GM21825 (cell line): ENCODE measurements around the gene ATP10A.

Experiments
- ATAC-seq: cut with Tn5 transposase; IDR thresholded peaks from one replicate; pipeline ENCODE4 v1.9.1; 2021; ENCODE audit warnings: mild to moderate bottlenecking, moderate library complexity; ENCODE audit not compliant: unreplicated experiment

ATP10A gene

GRCh38 chr15:25708391-25708790 lies 154.7 kb downstream of the ATP10A start:
- no peak for ATAC-seq

DNA sequence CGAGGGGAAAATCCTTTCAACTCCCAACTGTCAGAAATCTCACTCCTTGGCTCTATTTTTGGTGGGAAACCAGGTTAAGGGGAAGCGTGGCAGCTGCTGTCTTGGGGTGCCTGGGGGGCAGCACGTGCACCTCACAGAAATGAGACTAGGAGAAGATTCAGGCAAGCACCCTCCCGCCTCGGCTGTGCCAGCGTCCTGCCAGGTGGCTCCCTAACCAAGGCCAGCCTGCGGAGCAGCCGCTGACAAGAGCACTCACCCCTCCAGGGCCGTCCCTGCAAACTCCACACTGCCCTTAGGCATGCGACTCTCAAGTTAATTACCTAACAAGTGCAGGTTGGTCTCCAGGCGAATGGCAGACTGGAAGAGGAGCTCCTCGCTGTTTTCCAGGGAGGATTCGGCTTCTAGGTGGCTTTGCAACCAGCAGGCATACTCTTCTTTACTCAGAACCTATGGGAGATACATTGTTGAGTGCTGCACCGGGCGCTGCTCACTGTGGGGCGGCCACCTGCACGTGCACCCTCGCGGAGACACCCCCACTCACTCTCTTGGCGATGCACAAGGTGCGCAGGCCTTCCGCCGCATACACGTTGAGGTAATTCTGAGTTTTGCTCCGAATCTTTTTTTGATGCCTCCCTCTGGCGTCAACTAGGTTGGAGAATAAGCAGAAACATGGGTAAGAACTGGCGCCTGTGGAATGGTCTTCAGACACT lies 155.3 kb downstream of the ATP10A start:
- ATAC-seq: no peak

- no peak for ATAC-seq
Measured at GRCh38 chr15:25706176-25706955, 156.8 kb downstream of the ATP10A start.

DNA sequence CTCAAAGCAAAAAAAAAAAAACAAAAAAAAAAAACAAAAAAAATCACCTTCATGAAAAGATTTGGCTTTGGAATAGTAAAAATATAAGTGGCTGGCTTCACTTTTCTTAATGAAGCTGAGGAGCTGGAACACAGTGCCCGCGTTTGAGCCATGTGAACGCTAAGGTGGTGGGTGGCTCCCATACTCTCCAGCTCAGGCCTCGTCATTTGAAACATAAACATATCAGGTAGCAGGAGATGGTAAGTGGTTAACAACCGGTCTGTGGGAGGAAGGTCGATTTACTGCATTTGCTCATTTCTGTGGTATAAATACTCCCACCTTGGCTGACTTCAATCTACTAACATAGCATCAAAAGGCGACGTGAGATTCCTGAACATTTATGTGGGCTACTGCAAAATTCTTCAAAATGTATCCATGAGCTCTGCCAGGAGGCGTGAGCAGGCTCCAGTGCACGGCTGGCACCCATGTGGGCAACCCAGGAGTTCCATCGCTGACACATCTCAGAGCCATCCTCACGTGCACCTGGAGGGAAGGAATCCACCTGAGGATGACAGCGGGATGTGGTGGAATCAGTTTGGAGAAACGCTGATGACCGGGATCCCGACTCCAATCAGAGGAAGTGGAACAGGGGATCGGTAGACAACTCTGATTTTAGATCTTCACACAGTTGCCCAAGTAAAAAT lies 157.6 kb downstream of the ATP10A start:
- no peak for ATAC-seq

DNA sequence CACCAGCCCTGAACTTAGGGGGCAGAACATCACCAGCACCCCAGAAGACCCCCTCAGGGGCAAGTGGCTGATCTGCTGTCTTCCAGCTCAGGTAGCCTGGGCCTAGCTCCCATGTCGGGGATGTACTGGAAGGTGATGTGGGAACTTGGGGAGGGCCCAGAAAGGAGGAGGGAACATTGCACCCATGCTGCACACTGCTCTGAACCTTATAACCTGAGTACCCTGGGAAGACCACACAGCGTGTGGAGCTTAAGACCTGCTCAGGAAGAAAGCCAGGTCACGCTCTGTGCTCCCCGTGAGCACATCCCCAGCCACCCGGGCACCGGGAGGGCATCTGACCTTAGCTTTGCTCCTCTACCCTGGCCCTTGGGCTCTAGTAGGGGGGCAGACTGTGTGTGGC lies 159.4 kb downstream of the ATP10A start:
- ATAC-seq: no peak

DNA sequence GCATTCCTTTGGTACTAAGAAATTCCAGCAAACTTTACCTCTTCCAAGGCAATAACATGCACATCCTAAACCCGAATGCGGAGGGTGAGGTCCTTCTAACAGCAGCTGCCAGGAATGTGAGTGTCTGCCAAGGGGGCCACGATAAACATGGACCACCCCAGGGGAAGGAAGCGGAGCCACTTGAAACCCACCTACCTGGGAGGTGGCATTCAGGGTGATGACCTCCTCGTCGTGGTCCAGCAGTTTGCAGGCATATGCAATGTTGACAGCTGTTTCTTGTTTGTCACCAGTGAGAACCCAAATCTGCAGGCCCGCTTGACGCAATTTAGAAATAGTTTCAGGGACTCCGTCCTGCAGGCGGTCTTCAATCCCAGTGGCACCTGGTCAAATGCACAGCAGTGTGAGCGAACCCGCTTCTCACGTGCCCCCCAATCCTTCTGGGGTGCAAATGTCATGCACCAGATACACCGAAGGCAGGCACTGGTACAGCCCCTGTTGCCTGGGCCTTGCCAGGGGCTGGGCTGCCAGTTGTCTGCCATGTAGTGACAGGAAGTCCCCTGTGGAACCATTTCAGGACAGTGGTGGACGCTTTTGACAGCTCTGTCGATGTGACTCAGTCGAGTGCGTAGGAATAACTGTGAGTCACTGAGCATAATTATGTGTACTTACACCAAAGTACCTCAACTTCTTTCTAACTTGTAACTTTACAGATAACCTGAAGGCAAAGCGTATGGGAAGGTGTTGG lies 161.2 kb downstream of the ATP10A start:
- ATAC-seq: no peak

DNA sequence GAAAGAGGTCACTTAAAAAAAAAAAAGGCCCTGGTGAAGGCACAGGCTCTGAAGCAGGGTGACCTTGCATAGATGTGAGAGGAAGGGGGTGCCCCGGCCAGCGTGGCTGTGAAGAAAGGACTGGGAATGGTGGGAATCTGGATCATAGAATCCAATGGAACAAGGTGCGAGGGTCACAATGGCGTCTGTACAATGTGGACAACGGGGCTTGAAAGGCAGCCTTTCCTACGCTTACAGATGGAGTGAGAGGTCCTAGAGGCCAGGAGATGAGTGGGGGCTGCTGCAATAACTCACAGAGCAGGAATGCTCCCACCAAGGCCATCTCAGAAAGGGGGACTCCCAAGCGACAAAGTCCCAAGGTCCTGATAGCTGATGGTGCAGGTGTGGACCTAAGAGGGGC lies 162.2 kb downstream of the ATP10A start:
- ATAC-seq: no peak

- no peak for ATAC-seq
Measured at GRCh38 chr15:25697586-25697985, 165.5 kb downstream of the ATP10A start.

DNA sequence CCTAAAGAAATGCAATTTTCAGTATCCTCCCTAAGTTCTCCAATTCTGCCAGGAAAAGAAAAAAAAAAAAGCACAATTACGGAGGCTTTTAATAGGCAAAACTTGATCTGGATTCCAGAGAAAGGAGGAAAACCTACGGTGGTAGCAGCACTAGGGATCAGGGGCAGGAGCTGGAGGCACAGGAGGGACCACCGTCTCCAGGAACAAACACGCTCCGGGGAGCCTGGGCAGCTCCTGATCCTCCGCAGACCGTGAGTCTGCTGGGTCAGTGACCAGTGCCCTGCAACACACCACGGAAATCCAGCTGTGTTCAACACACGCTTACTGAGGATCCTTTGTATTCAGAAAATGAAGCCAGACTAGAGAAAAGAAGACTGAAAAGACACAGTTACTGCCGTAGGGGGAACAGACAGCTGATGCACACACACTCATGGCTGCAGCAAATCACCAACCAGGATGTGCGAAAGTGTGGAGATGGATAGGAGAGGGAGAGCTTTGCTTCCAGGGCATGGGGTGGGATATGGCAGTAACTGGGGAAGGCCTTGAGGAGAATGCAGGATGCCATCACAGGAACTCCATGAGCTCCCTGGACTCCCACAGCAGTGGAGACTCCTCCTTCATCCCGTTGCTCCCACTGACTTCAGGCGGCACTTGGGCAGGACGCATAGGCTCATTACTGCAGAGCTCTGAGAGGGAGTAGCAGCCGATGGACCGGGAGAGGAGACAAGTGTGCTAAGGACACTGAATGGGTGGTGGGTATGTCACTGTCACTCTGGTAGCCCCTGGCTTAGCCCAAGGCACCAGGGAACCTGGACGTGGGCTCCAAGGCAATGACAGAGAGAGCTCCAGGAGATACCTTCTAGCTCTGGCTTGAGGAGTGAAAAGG lies 167.0 kb downstream of the ATP10A start:
- no peak for ATAC-seq

DNA sequence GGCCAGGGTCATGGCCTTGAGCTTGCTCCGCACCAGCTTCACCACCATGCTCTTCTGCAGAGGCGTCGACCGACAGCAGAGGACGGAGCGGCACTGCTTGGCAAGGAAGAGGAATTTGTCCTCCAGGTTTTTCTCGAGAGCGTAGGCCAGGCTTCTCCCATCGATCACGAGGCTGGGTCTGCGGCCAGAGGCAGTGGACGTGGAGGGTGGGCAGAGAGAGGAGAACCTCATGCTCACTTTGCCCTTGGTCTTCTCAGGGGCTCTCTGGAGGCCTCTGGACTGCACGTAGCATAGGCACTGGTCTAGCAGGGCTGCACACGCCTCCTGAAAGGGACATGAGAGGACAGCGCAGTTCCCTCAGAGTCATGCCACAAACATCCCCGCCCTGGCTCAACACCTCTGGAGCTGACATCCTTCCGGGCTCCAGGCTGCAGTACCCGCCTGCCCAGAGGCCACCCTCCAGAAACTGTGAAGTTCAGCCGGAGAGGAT lies 168.3 kb downstream of the ATP10A start:
- ATAC-seq: no peak

DNA sequence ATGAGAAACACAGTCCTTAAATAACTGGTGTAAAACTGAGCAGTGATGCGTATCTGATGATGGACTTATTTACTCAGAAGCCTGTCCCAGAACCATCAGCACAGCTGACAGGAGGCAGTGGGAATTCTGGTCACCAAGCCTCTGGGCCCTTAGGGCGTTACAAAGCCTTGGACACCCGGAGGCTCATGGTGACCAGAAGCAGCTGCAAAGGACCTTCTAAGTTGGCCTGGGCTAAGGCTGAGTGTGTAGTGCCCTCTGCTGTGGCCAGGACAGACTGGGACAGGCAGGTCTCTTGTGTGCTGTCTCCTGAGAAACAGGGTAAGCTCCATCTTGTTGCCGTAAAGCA lies 168.9 kb downstream of the ATP10A start:
- ATAC-seq: no peak

DNA sequence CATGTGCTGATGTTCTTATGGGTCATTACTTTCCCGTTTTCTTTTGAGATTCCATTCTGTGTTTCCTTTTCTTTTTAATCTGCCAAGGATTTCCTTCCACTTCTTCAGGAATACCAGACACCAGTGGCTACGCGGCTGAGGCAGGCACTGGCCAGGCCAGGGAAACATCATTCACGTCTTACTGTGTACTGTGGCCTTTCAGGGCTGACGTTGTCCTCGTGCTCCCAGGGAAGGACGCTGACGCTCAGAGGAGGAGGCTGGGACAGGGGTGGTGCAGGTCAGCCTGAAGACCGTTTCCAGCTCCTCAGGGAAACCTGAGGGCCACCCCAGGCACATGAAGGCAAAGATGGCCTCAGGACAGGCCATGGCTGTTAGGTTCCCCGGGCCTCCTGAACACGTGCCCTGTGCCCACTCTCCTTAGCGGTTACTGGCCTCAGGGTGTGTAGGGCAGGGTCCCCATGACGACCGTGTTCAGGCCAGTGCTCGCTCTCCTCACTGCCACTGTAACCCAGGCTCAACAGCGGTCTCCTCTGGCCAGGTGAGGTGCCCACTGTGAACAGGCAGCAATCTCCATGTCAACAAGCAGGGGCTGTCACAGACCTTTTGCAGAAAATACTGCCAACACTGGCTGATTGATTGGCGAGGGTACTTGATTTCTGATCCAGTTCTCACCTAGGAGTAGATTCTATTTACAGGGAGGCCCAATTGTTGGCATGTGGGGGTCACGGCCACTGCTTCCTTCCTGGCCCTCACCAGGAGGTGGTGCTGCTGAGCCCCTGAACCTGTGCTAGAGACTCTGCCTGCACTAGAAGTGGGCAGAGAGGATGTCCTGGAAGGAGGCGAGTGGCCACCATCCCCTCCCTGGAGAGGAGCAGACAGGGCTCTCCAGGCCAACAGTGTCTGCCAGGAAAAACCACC lies 169.5 kb downstream of the ATP10A start:
- ATAC-seq: no peak

GRCh38 chr15:25691544-25692430 lies 171.3 kb downstream of the ATP10A start:
- ATAC-seq: no peak

DNA sequence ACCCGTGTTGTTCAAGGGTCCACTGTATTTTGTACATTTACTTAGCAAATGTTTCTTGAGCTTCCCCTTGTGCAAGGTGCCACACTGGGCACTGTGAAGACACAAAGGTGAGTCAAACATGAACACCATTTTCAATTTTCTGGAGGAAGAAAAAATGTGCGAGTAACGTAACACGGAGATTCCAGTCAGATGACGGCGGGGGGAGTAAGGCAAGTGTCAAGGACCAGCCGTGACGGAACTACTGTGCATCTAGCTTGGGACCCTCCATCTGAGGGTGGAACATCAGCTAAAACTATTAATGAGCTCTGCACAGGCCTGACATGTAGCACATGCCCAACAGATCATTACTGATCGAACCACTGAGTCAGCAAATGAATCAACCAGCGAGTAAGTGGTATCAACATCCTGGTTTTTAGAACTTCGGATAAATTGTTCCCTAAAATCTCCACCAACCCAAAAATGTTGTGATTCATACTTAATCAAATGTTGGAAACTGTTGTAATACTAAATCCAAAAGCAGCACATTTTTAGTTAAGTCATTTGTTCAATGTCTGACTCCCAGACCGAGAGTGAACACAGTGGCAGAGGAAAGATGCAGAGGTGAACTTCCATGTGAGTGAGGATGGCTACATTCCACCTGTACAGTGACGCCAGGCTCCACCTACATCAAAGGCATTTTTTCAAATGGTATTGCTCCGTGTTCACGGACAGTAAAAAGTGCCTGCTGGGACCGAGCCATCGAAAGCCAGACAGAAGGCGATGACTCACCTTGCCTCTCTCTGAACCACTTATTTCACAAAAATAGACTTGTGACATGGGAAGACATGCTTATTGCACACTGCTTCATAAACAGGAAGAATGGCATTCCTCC lies 172.2 kb downstream of the ATP10A start:
- ATAC-seq: no peak

DNA sequence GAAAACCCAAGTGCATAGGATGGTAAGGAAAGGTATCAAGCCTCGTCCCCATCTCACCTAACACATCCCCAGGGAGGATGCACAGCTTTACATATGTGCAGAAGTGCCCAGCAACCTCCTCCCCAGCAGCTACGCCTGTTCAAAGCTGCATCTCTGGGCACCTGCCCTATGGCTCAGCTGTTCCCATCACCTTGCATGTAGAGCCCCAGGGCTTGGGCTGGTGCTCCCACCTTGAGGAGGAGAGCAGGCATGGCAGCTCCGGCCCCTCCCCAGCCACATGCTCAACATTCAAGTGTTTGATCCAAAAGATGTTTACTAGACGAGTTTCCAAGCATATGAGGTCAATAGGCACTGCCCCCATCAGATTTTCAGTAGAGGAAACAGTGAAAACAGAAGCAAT lies 173.5 kb downstream of the ATP10A start:
- no peak for ATAC-seq

GRCh38 chr15:25688166-25688565 lies 175.0 kb downstream of the ATP10A start:
- no peak for ATAC-seq

GRCh38 chr15:25687689-25688088 lies 175.4 kb downstream of the ATP10A start:
- ATAC-seq: no peak
